MCF 10A (cell line): ENCODE results near the gene SNAP25. TPM values are rescaled to one million over a fixed set of nuclear protein-coding genes. Genes with fewer than 3 reads are reported as not detected.
A peak's percentile ranks its signal among the peaks of the same experiment; 100 is the strongest.

Source experiments
- BruUV-seq: library from RNA; stranded (reverse); fragments of 400-500 nt; replicated peaks from 2 replicates; lab custom pipeline; 2021; lab: Mats Ljungman, UMichigan
- CTCF ChIA-PET: fragments of 300-600 bp; sonication (Branson Sonifier 250); formaldehyde crosslinking; extraction: SDS; loops from one replicate; lab custom pipeline; 2021; ENCODE audit warnings: antibody characterized with exemption, inconsistent platforms; lab: Yijun Ruan, JAX
- POLR2A ChIA-PET: fragments of 300-600, 350-650 bp; sonication (Branson Sonifier 250); formaldehyde crosslinking; extraction: SDS; loops from one replicate; lab custom pipeline; 2020; ENCODE audit warnings: antibody characterized with exemption, inconsistent platforms; lab: Yijun Ruan, JAX
- DNase-seq: peaks from one replicate; pipeline ENCODE4 v3.0.0-alpha.2; 2018; ENCODE audit not compliant: unreplicated experiment
- H3K27ac Mint-ChIP-seq: one replicate; pipeline ENCODE4 v1.8.0; 2022; ENCODE audit warnings: mild to moderate bottlenecking, low read depth, mixed read lengths; ENCODE audit not compliant: unreplicated experiment
- H3K27me3 Mint-ChIP-seq: one replicate; pipeline ENCODE4 v1.8.0; 2022; ENCODE audit warnings: mixed read lengths; ENCODE audit not compliant: insufficient read depth, unreplicated experiment
- H3K36me3 Mint-ChIP-seq: one replicate; pipeline ENCODE4 v1.8.0; 2022; ENCODE audit warnings: mild to moderate bottlenecking, moderate library complexity, mixed read lengths; ENCODE audit not compliant: insufficient read depth, unreplicated experiment
- H3K4me1 Mint-ChIP-seq: one replicate; pipeline ENCODE4 v1.8.0; 2022; ENCODE audit warnings: mixed read lengths; ENCODE audit not compliant: insufficient read depth, unreplicated experiment
- H3K4me3 Mint-ChIP-seq: one replicate; pipeline ENCODE4 v1.8.0; 2022; ENCODE audit warnings: mild to moderate bottlenecking, moderate library complexity, mixed read lengths; ENCODE audit not compliant: unreplicated experiment
- H3K9me3 Mint-ChIP-seq: one replicate; pipeline ENCODE4 v1.8.0; 2022; ENCODE audit warnings: mixed read lengths; ENCODE audit not compliant: unreplicated experiment
- CTCF ChIP-seq: fragments of 200-600 bp; IDR thresholded peaks from one replicate; pipeline ENCODE4 v1.8.0; 2022; ENCODE audit warnings: antibody characterized with exemption, mild to moderate bottlenecking; ENCODE audit not compliant: unreplicated experiment
- intact Hi-C: fragments of 100-400 bp; cut with micrococcal nuclease; formaldehyde crosslinking; loops from 2 replicates; pipeline ENCODE4 v1.14.1; 2022
- total RNA-seq: library from RNA; stranded (reverse); gene quantifications from 2 replicates; pipeline ENCODE4 v1.2.3, GENCODE V29; 2022

The SNAP25 gene
- total RNA-seq, 1 experiment from 2014 or later = not detected

- ChIA-PET POLR2A (interaction anchor here (0.6 to 0.7 kb wide), 2 partner anchors 67 to 100 kb away, joined by 3 read pairs; no protein-coding TSS in a partner anchor), CTCF (interaction anchor here (0.7 to 1.4 kb wide), 6 partner anchors 11 to 1191 kb away, joined by 3 to 6 read pairs (median 4); no protein-coding TSS in a partner anchor)
- Mint-ChIP-seq H3K4me3 (no peak overlapping the region), H3K4me1 (no peaks in the 10 kb centered on the region), H3K27ac (no peak overlapping the region), H3K9me3 (peaks cover 14% of the 10 kb centered on the region), H3K27me3 (no peaks in the 10 kb centered on the region), H3K36me3 (no peaks in the 10 kb centered on the region)
- BruUV-seq = no TSS peak
- peak; percentile 51 for DNase-seq
- intact Hi-C loops = no loop called here
- TF ChIP-seq CTCF = no peak
Measured at GRCh38 chr20:10185741-10186558, 32.7 kb upstream of the SNAP25 start.

- no TSS peak for BruUV-seq
- peaks cover 4% of the 10 kb centered on the region for H3K9me3 Mint-ChIP-seq
- ChIA-PET POLR2A (interaction anchor here (0.6 kb wide), 1 partner anchor 8 kb away, joined by 4 read pairs; no protein-coding TSS in a partner anchor), CTCF (interaction anchor here (0.7 to 1.1 kb wide), 2 partner anchors 53 to 277 kb away, joined by 3 to 4 read pairs; no protein-coding TSS in a partner anchor)
- H3K36me3 Mint-ChIP-seq = no peaks in the 10 kb centered on the region
- H3K27me3 Mint-ChIP-seq = peaks cover 18% of the 10 kb centered on the region
- no peaks in the 10 kb centered on the region for H3K4me1 Mint-ChIP-seq
- no peak overlapping the region for H3K4me3 Mint-ChIP-seq
- H3K27ac Mint-ChIP-seq = no peak overlapping the region
- intact Hi-C loops = no loop called here
- TF ChIP-seq CTCF = no peak
- DNase-seq = no peak
Measured at GRCh38 chr20:10190456-10190855, 28.2 kb upstream of the SNAP25 start.

GRCh38 chr20:10192171-10192570 is 26.5 kb upstream of the SNAP25 start:
- Mint-ChIP-seq H3K36me3 (no peaks in the 10 kb centered on the region), H3K4me1 (no peaks in the 10 kb centered on the region), H3K9me3 (no peaks in the 10 kb centered on the region), H3K27me3 (peaks cover 21% of the 10 kb centered on the region), H3K4me3 (no peak overlapping the region), H3K27ac (no peak overlapping the region)
- ChIA-PET POLR2A (interaction anchor here (0.6 kb wide), 1 partner anchor 34 kb away, joined by 5 read pairs; no protein-coding TSS in a partner anchor), CTCF (interaction anchor here (0.7 to 0.8 kb wide), 5 partner anchors 13 to 1078 kb away, joined by 3 to 5 read pairs (median 3); no protein-coding TSS in a partner anchor)
- TF ChIP-seq CTCF = no peak
- BruUV-seq = no TSS peak
- DNase-seq = no peak
- intact Hi-C loops = no loop called here

GRCh38 chr20:10194166-10194565 is 24.5 kb upstream of the SNAP25 start:
- TF ChIP-seq CTCF = no peak
- Mint-ChIP-seq H3K4me3 (no peak overlapping the region), H3K27me3 (peaks cover 21% of the 10 kb centered on the region), H3K36me3 (no peaks in the 10 kb centered on the region), H3K27ac (no peak overlapping the region), H3K4me1 (no peaks in the 10 kb centered on the region), H3K9me3 (no peaks in the 10 kb centered on the region)
- BruUV-seq = no TSS peak
- intact Hi-C loops = no loop called here
- ChIA-PET CTCF (interaction anchor here (1.5 to 1.7 kb wide), 2 partner anchors 9 to 10 kb away, joined by 3 to 8 read pairs; no protein-coding TSS in a partner anchor), POLR2A (interaction anchor here (0.6 kb wide), 1 partner anchor 11 kb away, joined by 3 read pairs; no protein-coding TSS in a partner anchor)
- no peak for DNase-seq
